ACC112 (cell line): Measurements from ENCODE around the gene ASCC3.

Experiments
- H2AFZ ChIP-seq: fragments of 200-600 bp; sonication (generic); one replicate; pipeline ENCODE4 v1.6.0; 2017; ENCODE audit warnings: antibody characterized with exemption, low read length; ENCODE audit not compliant: unreplicated experiment
- H3K27ac ChIP-seq: fragments of 200-600 bp; sonication (generic); 2 replicates; pipeline ENCODE4 v1.5.1; 2014; ENCODE audit warnings: low read depth, mild to moderate bottlenecking, antibody characterized with exemption, low read length, moderate library complexity
- H3K27me3 ChIP-seq: fragments of 200-600 bp; sonication (generic); 2 replicates; pipeline ENCODE4 v1.6.1; 2014; ENCODE audit warnings: mild to moderate bottlenecking, antibody characterized with exemption, low read length, moderate library complexity, mixed read lengths; ENCODE audit not compliant: insufficient read depth
- H3K36me3 ChIP-seq: fragments of 200-600 bp; sonication (generic); 2 replicates; pipeline ENCODE4 v1.6.1; 2016; ENCODE audit warnings: mild to moderate bottlenecking, antibody characterized with exemption, low read length, moderate library complexity, mixed read lengths; ENCODE audit not compliant: insufficient read depth
- H3K4me1 ChIP-seq: fragments of 200-600 bp; sonication (generic); one replicate; pipeline ENCODE4 v1.6.1; 2016; ENCODE audit warnings: low read length, mixed read lengths; ENCODE audit not compliant: insufficient read depth, unreplicated experiment, control insufficient read depth
- H3K4me3 ChIP-seq: fragments of 200-600 bp; sonication (generic); 2 replicates; pipeline ENCODE4 v1.5.1; 2014; ENCODE audit warnings: mild to moderate bottlenecking, low read depth, low read length
- H3K79me2 ChIP-seq: fragments of 200-600 bp; sonication (generic); one replicate; pipeline ENCODE4 v1.6.0; 2016; ENCODE audit warnings: low read length; ENCODE audit not compliant: control insufficient read depth, unreplicated experiment, insufficient read depth

The ASCC3 gene

GRCh38 chr6:100730001-100730980, 150.8 kb downstream of the ASCC3 start:
- Histone ChIP-seq H3K4me3 (no peak overlapping the region), H3K4me1 (no peaks in the 10 kb centered on the region), H3K36me3 (no peaks in the 10 kb centered on the region; the same call in 1 of the 2 replicates), H3K27me3 (no peaks in the 10 kb centered on the region), H3K27ac (no peak overlapping the region), H3K79me2 (no peaks in the 10 kb centered on the region), H2AFZ (no peak overlapping the region)

DNA sequence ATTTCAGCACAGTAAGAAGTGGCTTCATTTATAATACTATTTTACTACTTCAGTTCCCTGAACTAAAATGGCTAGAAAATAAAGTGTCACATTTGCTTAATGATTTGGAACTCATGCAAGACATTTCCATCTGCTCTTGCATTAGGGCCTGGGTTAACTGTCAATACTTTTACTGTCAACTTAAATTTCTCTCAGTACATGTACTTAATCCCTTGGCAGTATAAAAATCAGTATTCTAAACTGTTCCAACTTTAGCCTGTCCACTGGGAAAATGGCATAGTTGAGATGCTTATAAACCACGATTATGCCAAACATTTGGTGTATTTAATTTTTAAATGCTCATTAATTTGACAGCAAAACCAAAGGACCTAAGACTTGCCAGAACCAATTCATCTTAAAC, 154.5 kb downstream of the ASCC3 start:
- H3K4me1 ChIP-seq = no peaks in the 10 kb centered on the region

GRCh38 chr6:100724696-100725095, 156.4 kb downstream of the ASCC3 start:
- Histone ChIP-seq H3K79me2 (no peaks in the 10 kb centered on the region), H3K4me3 (no peak overlapping the region), H3K27me3 (no peaks in the 10 kb centered on the region), H3K4me1 (peaks cover 7% of the 10 kb centered on the region), H3K36me3 (peaks cover 4% of the 10 kb centered on the region), H2AFZ (no peak overlapping the region), H3K27ac (no peak overlapping the region)

More for the DNA sequence above, 154.5 kb downstream of the ASCC3 start:
- no peak overlapping the region for H2AFZ ChIP-seq
- H3K36me3 ChIP-seq = peaks cover 4% of the 10 kb centered on the region
- H3K27ac ChIP-seq = no peak overlapping the region
- no peak overlapping the region for H3K4me3 ChIP-seq
- no peaks in the 10 kb centered on the region for H3K27me3 ChIP-seq
- no peaks in the 10 kb centered on the region for H3K79me2 ChIP-seq

DNA sequence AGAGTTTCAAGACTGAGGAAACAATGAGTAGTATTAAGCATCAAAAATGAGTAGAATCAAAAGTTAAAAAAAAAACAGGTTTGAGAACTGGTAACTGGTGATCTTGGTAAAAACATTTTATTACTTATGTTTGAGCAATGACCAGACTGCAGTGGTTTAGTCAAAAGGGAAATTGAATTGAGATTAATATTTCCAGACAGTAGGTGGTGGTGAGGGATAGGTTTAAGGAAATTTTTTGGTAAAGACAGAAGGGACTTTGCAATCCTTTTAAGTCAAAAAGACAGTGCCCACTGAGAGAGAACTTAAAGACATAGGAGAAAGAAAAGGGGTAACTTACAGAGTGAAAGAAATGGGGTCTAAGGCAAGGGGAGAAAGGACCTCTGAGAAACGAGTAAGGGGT, 156.9 kb downstream of the ASCC3 start:
- H3K27ac ChIP-seq = no peak overlapping the region
- H3K4me1 ChIP-seq = peaks cover 7% of the 10 kb centered on the region
- no peak overlapping the region for H2AFZ ChIP-seq
- H3K79me2 ChIP-seq = no peaks in the 10 kb centered on the region
- no peaks in the 10 kb centered on the region for H3K27me3 ChIP-seq
- peaks cover 4% of the 10 kb centered on the region for H3K36me3 ChIP-seq
- H3K4me3 ChIP-seq = no peak overlapping the region

DNA sequence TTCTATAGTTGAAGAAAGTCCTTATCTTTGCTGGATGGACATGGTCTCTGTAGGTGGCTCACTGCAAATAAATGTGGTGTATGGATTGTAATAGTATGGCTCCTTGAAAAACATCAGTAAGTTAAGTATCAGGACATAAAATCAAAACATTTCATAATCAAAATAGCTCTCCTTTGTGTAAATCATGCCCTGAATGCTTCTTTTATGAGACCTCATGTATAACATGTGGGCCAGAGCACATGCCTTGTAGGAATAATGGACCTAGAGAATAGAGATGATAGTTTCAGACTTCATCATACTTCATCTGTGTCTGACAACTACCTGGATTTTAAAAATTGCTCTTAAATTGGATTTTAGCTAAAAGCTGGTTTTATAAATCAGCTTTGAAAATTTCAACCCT, 159.9 kb downstream of the ASCC3 start:
- peaks cover 4% of the 10 kb centered on the region; the same call in 1 of the 2 replicates for H3K36me3 ChIP-seq
- no peak overlapping the region for H2AFZ ChIP-seq
- peaks cover 7% of the 10 kb centered on the region for H3K4me1 ChIP-seq
- no peaks in the 10 kb centered on the region for H3K79me2 ChIP-seq
- no peak overlapping the region for H3K4me3 ChIP-seq
- H3K27ac ChIP-seq = no peak overlapping the region
- no peaks in the 10 kb centered on the region for H3K27me3 ChIP-seq

GRCh38 chr6:100719883-100720682, 161.0 kb downstream of the ASCC3 start:
- H3K36me3 ChIP-seq = peaks cover 4% of the 10 kb centered on the region; the same call in 1 of the 2 replicates
- H3K27me3 ChIP-seq = no peaks in the 10 kb centered on the region
- H3K4me1 ChIP-seq = peaks cover 7% of the 10 kb centered on the region
- H3K79me2 ChIP-seq = no peaks in the 10 kb centered on the region
- peak overlapping the region; percentile 49 for H2AFZ ChIP-seq
- peak overlapping the region; percentile 34 for H3K27ac ChIP-seq
- peak overlapping the region; percentile 73 for H3K4me3 ChIP-seq

DNA sequence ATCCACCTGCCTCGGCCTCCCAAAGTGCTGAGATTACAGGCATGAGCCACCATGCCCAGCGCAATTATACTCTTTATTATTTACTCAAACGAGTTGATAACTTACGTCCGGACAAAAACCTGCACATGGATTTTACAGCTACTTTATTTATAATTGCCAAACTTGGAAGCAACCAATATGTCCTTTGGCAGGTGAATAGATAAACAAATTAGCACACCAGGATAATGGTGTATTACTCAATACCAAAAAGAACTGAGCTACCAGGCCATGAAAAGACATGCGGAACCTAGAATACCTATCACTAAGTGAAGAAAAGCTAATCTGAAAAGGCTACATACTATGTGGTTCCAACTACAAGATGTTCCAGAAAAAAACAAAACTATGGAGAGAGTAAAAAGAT, 168.1 kb downstream of the ASCC3 start:
- Histone ChIP-seq H3K27ac (no peak overlapping the region), H3K79me2 (no peaks in the 10 kb centered on the region), H3K27me3 (no peaks in the 10 kb centered on the region), H3K36me3 (peaks cover 6% of the 10 kb centered on the region; the same call in 1 of the 2 replicates), H2AFZ (no peak overlapping the region), H3K4me1 (no peaks in the 10 kb centered on the region), H3K4me3 (no peak overlapping the region)

GRCh38 chr6:100706491-100706890, 174.6 kb downstream of the ASCC3 start:
- no peak overlapping the region for H3K27ac ChIP-seq
- H2AFZ ChIP-seq = no peak overlapping the region
- no peaks in the 10 kb centered on the region for H3K79me2 ChIP-seq
- H3K27me3 ChIP-seq = no peaks in the 10 kb centered on the region
- H3K36me3 ChIP-seq = peaks cover 9% of the 10 kb centered on the region
- H3K4me1 ChIP-seq = peaks cover 4% of the 10 kb centered on the region
- H3K4me3 ChIP-seq = no peak overlapping the region

- H3K27me3 ChIP-seq = no peaks in the 10 kb centered on the region
- H3K36me3 ChIP-seq = peaks cover 14% of the 10 kb centered on the region
- H3K27ac ChIP-seq = no peak overlapping the region
- no peak overlapping the region for H2AFZ ChIP-seq
- no peaks in the 10 kb centered on the region for H3K79me2 ChIP-seq
- H3K4me3 ChIP-seq = no peak overlapping the region
- H3K4me1 ChIP-seq = peaks cover 4% of the 10 kb centered on the region
These were observed 176.2 kb downstream of the ASCC3 start for GRCh38 chr6:100704961-100705360.

GRCh38 chr6:100701728-100702127, 179.4 kb downstream of the ASCC3 start:
- Histone ChIP-seq H3K4me3 (no peak overlapping the region), H3K79me2 (no peaks in the 10 kb centered on the region), H3K4me1 (peaks cover 4% of the 10 kb centered on the region), H2AFZ (no peak overlapping the region), H3K27me3 (no peaks in the 10 kb centered on the region), H3K27ac (no peak overlapping the region), H3K36me3 (peaks cover 26% of the 10 kb centered on the region)
